IMR-90 (cell line): Measurements from ENCODE around the gene MEF2D. TPM values are rescaled to one million over a fixed set of nuclear protein-coding genes. Genes with fewer than 3 reads are reported as not detected.

Experiments used
- ATAC-seq: fragments of 200-7000 bp; cut with Tn5 transposase; 2 replicates; pipeline ENCODE4 v1.9.1; 2020; ENCODE audit warnings: low read depth, mild to moderate bottlenecking, moderate library complexity
- BruUV-seq: library from RNA; stranded (reverse); fragments of 400-500 nt; replicated peaks from 2 replicates; lab custom pipeline; 2021; lab: Mats Ljungman, UMichigan
- CTCF ChIA-PET: fragments of 300-600 bp; formaldehyde crosslinking; extraction: SDS; loops from one replicate; lab custom pipeline; 2021; ENCODE audit warnings: antibody characterized with exemption; lab: Yijun Ruan, JAX
- POLR2A ChIA-PET: fragments of 300-600 bp; sonication (Branson Sonifier 250); formaldehyde crosslinking; loops from one replicate; lab custom pipeline; 2022; ENCODE audit warnings: antibody characterized with exemption; ENCODE audit not compliant: unreplicated experiment; lab: Charles Lee
- DNase-seq: peaks from one replicate; pipeline ENCODE4 v3.0.0; 2013
- H2AFZ ChIP-seq: replicated peaks from 2 replicates; pipeline ENCODE3; 2013; ENCODE audit warnings: low read length, mild to moderate bottlenecking; ENCODE audit not compliant: poor library complexity
- H2AK5ac ChIP-seq: 2 replicates; pipeline ENCODE4 v1.6.1; 2013; ENCODE audit warnings: low read depth, low read length, inconsistent platforms
- H2AK9ac ChIP-seq: replicated peaks from 2 replicates; pipeline ENCODE3; 2013; ENCODE audit warnings: mild to moderate bottlenecking, low read depth, low read length, moderate library complexity; ENCODE audit not compliant: poor library complexity
- H2BK120ac ChIP-seq: 2 replicates; pipeline ENCODE4 v1.6.1; 2013; ENCODE audit warnings: low read depth, low read length, inconsistent platforms
- H2BK15ac ChIP-seq: 3 replicates; pipeline ENCODE4 v1.6.1; 2013; ENCODE audit warnings: low read depth, low read length, inconsistent platforms
- H2BK20ac ChIP-seq: 2 replicates; pipeline ENCODE4 v1.6.1; 2013; ENCODE audit warnings: low read depth, mild to moderate bottlenecking, inconsistent platforms, low read length, moderate library complexity
- H2BK5ac ChIP-seq: 2 replicates; pipeline ENCODE4 v1.6.1; 2013; ENCODE audit warnings: mild to moderate bottlenecking, low read depth, low read length, inconsistent platforms; ENCODE audit not compliant: poor library complexity, severe bottlenecking
- H3K14ac ChIP-seq: replicated peaks from 2 replicates; pipeline ENCODE4 v1.6.1; 2013; ENCODE audit warnings: low read depth, low read length, inconsistent platforms
- H3K18ac ChIP-seq: 2 replicates; pipeline ENCODE4 v1.6.1; 2013; ENCODE audit warnings: low read depth, low read length, control low read depth
- H3K23ac ChIP-seq: 2 replicates; pipeline ENCODE4 v1.6.1; 2013; ENCODE audit warnings: low read depth, low read length, inconsistent platforms
- H3K27ac ChIP-seq: 2 replicates; pipeline ENCODE4 v1.5.1; 2013; ENCODE audit warnings: mild to moderate bottlenecking, control low read depth, low read length; ENCODE audit not compliant: insufficient read depth
- H3K27me3 ChIP-seq: 2 replicates; pipeline ENCODE4 v1.6.1; 2013; ENCODE audit warnings: low read length; ENCODE audit not compliant: control insufficient read depth, insufficient read depth
- H3K36me3 ChIP-seq: 2 replicates; pipeline ENCODE4 v1.6.1; 2013; ENCODE audit warnings: low read length, mixed read lengths; ENCODE audit not compliant: control insufficient read depth, insufficient read depth
- H3K4ac ChIP-seq: 2 replicates; pipeline ENCODE4 v1.6.1; 2013; ENCODE audit warnings: low read depth, low read length, inconsistent platforms
- H3K4me1 ChIP-seq: 2 replicates; pipeline ENCODE4 v1.6.1; 2013; ENCODE audit warnings: low read length, mixed read lengths; ENCODE audit not compliant: control insufficient read depth, insufficient read depth
- H3K4me2 ChIP-seq: 2 replicates; pipeline ENCODE4 v1.6.1; 2013; ENCODE audit warnings: low read depth, mild to moderate bottlenecking, control low read depth, low read length, moderate library complexity
- H3K4me3 ChIP-seq: 2 replicates; pipeline ENCODE4 v1.5.1; 2013; ENCODE audit warnings: low read depth, mild to moderate bottlenecking, control low read depth, low read length, moderate library complexity; ENCODE audit not compliant: insufficient read depth
- H3K56ac ChIP-seq: 2 replicates; pipeline ENCODE4 v1.6.1; 2013; ENCODE audit warnings: low read length, inconsistent platforms; ENCODE audit not compliant: insufficient read depth; ENCODE audit errors: extremely low read depth
- H3K79me1 ChIP-seq, 2 experiments: 2 replicates each; pipeline ENCODE4 v1.6.1; 2013; ENCODE audit warnings: low read length in 2 of 2, inconsistent platforms in 1 of 2, low read depth in 1 of 2
- H3K9ac ChIP-seq: 2 replicates; pipeline ENCODE4 v1.6.1; 2013; ENCODE audit warnings: low read depth, low read length, control low read depth
- H3K9me1 ChIP-seq: 2 replicates; pipeline ENCODE4 v1.6.1; 2013; ENCODE audit warnings: low read length, inconsistent platforms; ENCODE audit not compliant: insufficient read depth
- H3K9me3 ChIP-seq: 2 replicates; pipeline ENCODE4 v1.6.1; 2013; ENCODE audit warnings: low read length; ENCODE audit not compliant: control insufficient read depth, insufficient read depth
- H4K20me1 ChIP-seq: 2 replicates; pipeline ENCODE4 v1.6.1; 2013; ENCODE audit warnings: low read length, inconsistent platforms; ENCODE audit not compliant: insufficient read depth
- H4K5ac ChIP-seq: 2 replicates; pipeline ENCODE4 v1.6.1; 2013; ENCODE audit warnings: mild to moderate bottlenecking, low read depth, low read length, control low read depth
- H4K8ac ChIP-seq, 2 experiments: 2 replicates each; pipeline ENCODE4 v1.6.1; 2013; ENCODE audit warnings: low read depth in 2 of 2, low read length in 2 of 2, control low read depth in 1 of 2, inconsistent platforms in 1 of 2
- H4K91ac ChIP-seq: 2 replicates; pipeline ENCODE4 v1.6.1; 2013; ENCODE audit warnings: low read depth, low read length, inconsistent platforms; ENCODE audit not compliant: insufficient read depth
- BHLHE40 ChIP-seq: fragments of 150-350 bp; IDR thresholded peaks from 2 replicates; pipeline ENCODE4 v1.6.1; 2016; ENCODE audit warnings: mild to moderate bottlenecking, low read depth, low read length
- CHD1 ChIP-seq: IDR thresholded peaks from 2 replicates; pipeline ENCODE4 v1.6.1; 2012; ENCODE audit warnings: low read depth, low read length, improper control_type of control experiment
- MAZ ChIP-seq: IDR thresholded peaks from 2 replicates; pipeline ENCODE4 v1.6.1; 2012; ENCODE audit warnings: low read depth, mild to moderate bottlenecking, low read length, improper control_type of control experiment, moderate library complexity, borderline replicate concordance
- MXI1 ChIP-seq: IDR thresholded peaks from 2 replicates; pipeline ENCODE4 v1.6.1; 2012; ENCODE audit warnings: low read depth, mild to moderate bottlenecking, low read length, moderate library complexity, borderline replicate concordance
- WGBS, 2 experiments: methylation state at CpG; one replicate each; pipeline versions ENCODE4 v1.1.5 to v1.1.7; 2013; ENCODE audit warnings: missing lambda C conversion rate in 2 of 2; ENCODE audit not compliant: insufficient read length in 1 of 2; ENCODE audit errors: extremely low coverage in 2 of 2; 5-methylcytosine and 5-hydroxymethylcytosine counted together
- dilution Hi-C: fragments of 300-500 bp; cut with HindIII; formaldehyde crosslinking; loops from one replicate; pipeline ENCODE4 v1.14.3; 2018; ENCODE audit warnings: low sequenced_read_pairs; ENCODE audit not compliant: unreplicated experiment
- in situ Hi-C: fragments of 300-500 bp; cut with MboI; formaldehyde crosslinking; loops from 3 replicates; pipeline ENCODE4 v1.14.3; 2019; ENCODE audit warnings: low sequenced_read_pairs, inconsistent platforms, mixed read lengths
- intact Hi-C: fragments of 100-400 bp; cut with micrococcal nuclease; formaldehyde crosslinking; loops from 2 replicates; pipeline ENCODE4 v1.10.0; 2022
- polyA plus RNA-seq, 3 experiments: library from polyadenylated mRNA; depleted of rRNA; stranded (reverse); fragments of >200 nt; gene quantifications; 2 replicates each; pipeline ENCODE4 v1.2.3, GENCODE V29; 2012; ENCODE audit warnings: low replicate concordance in 1 of 3
- total RNA-seq: library from RNA; depleted of rRNA; stranded (reverse); fragments of >200 nt; gene quantifications from 2 replicates; pipeline ENCODE4 v1.2.3, GENCODE V29; 2012

MEF2D gene
- total and polyA plus RNA-seq, 2 of the 4 experiments (the other 2 are of a cell fraction) = 2.9 to 20.0 TPM

- in situ Hi-C loops = no loop called here
Observed at GRCh38 chr1:156499842-156500542, 583 bp downstream of the MEF2D start.

More at GRCh38 chr1:156499842-156500542, 583 bp downstream of the MEF2D start:
- ChIA-PET CTCF (interaction anchor here (0.9 to 1.8 kb wide), 3 partner anchors 9 to 42 kb away, joined by 3 to 6 read pairs (median 3); no protein-coding TSS in a partner anchor), POLR2A (interaction anchor here (0.5 to 0.6 kb wide), 5 partner anchors 20 to 318 kb away, joined by 3 to 11 read pairs (median 8); no protein-coding TSS in a partner anchor)
- Histone ChIP-seq H3K4ac (peak overlapping the region; percentile 83), H2AK5ac (peak overlapping the region; percentile 95), H3K36me3 (0 out of 2 replicates have a peak, but pooled peaks cover under 1% of the 10 kb centered on the region), H3K14ac (peak overlapping the region; percentile 85), H3K9me3 (no peaks in the 10 kb centered on the region), H3K4me3 (peak overlapping the region; percentile 92), H2BK5ac (peak overlapping the region; percentile 94), H4K20me1 (peaks cover 55% of the 10 kb centered on the region), H3K23ac (peak overlapping the region; percentile 79; the same call in 1 of the 2 replicates), H3K27ac (peak overlapping the region; percentile 96), H2BK120ac (peak overlapping the region; percentile 75; the same call in 1 of the 2 replicates), H4K5ac (peak overlapping the region; percentile 68; the same call in 1 of the 2 replicates), H3K18ac (peak overlapping the region; percentile 58; the same call in 1 of the 2 replicates), H3K9me1 (peaks cover 42% of the 10 kb centered on the region), H2BK20ac (no peak overlapping the region), H4K91ac (peak overlapping the region; percentile 71; the same call in 1 of the 2 replicates), H3K56ac (peak overlapping the region; percentile 66; the same call in 1 of the 2 replicates), H2BK15ac (peak overlapping the region; percentile 4; the same call in 1 of the 3 replicates), H3K79me1 (peaks cover 11 to 68% of the 10 kb centered on the region in 2 experiments; a peak in 3 of 4 replicates), H4K8ac (peak overlapping the region in 1 of 2 experiments; percentile 41; a peak in 1 of 4 replicates), H2AFZ (peak overlapping the region; percentile 79), H3K4me1 (peaks cover 52% of the 10 kb centered on the region), H3K9ac (peak overlapping the region; percentile 95), H3K4me2 (peak overlapping the region; percentile 89), H2AK9ac (peak overlapping the region; percentile 94), H3K27me3 (no peaks in the 10 kb centered on the region)
- intact Hi-C loops = loop anchor here (1.0 to 10.0 kb wide), 3 partner anchors 25 to 225 kb away; partner anchors contain the start of genes ISG20L2 and METTL25B
- no TSS peak for BruUV-seq
- dilution Hi-C loops = no loop called here
- ATAC-seq = 0 out of 2 replicates have a peak, but pooled peaks have one; percentile 0
- TF ChIP-seq CHD1 (peak; percentile 97; the same call in 1 of the 2 replicates), BHLHE40 (no peak), MAZ (peak; percentile 47; the same call in 1 of the 2 replicates), MXI1 (0 out of 2 replicates have a peak, but pooled peaks have one; percentile 1)
- DNase-seq = peak; percentile 46
- WGBS, 2 experiments = 0% methylated on average over 5 of the region's 51 CpGs; no CpG with 5 or more reads in 1 of the 2 experiments
